Skin epidermis (tissue), 12 donors: Measurements from ENCODE around the gene XIRP2.

Experiments
- H3K27ac ChIP-seq, 21 experiments: fragments of 200-600 bp; sonication (generic) in 11 of 21; one replicate each; pipeline ENCODE4 v1.5.0; 2020; ENCODE audit warnings: mild to moderate bottlenecking in 3 of 21, inconsistent platforms in 2 of 21, moderate library complexity in 2 of 21
- H3K4me3 ChIP-seq, 7 experiments: fragments of 200-600 bp; sonication (generic) in 2 of 7; one replicate each; pipeline ENCODE4 v1.5.0; 2020; ENCODE audit warnings: inconsistent platforms in 2 of 7, mild to moderate bottlenecking in 2 of 7, moderate library complexity in 1 of 7

The XIRP2 gene

GRCh38 chr2:167126165-167126564, 237.9 kb downstream of the XIRP2 start:
- Histone ChIP-seq H3K27ac (no peak overlapping the region), H3K4me3 (no peak overlapping the region)

- H3K4me3 ChIP-seq, result no peak overlapping the region
These were observed 238.9 kb downstream of the XIRP2 start for GRCh38 chr2:167127135-167127534.

GRCh38 chr2:167128130-167128529, 239.8 kb downstream of the XIRP2 start:
- Histone ChIP-seq H3K27ac (no peak overlapping the region), H3K4me3 (no peak overlapping the region)

More at GRCh38 chr2:167127135-167127534, 238.9 kb downstream of the XIRP2 start:
- H3K27ac ChIP-seq, result no peak overlapping the region

GRCh38 chr2:167132066-167132465, 243.8 kb downstream of the XIRP2 start:
- H3K4me3 ChIP-seq, result no peak overlapping the region

GRCh38 chr2:167132906-167133555, 244.8 kb downstream of the XIRP2 start:
- Histone ChIP-seq H3K4me3 (no peak overlapping the region), H3K27ac (no peak overlapping the region)

More at GRCh38 chr2:167132066-167132465, 243.8 kb downstream of the XIRP2 start:
- no peak overlapping the region for H3K27ac ChIP-seq

- Histone ChIP-seq H3K27ac (no peak overlapping the region), H3K4me3 (no peak overlapping the region)
These were observed 245.3 kb downstream of the XIRP2 start for GRCh38 chr2:167133614-167134013.

GRCh38 chr2:167134381-167135072, 246.2 kb downstream of the XIRP2 start:
- Histone ChIP-seq H3K27ac (no peak overlapping the region), H3K4me3 (no peak overlapping the region)

- H3K27ac ChIP-seq, result no peak overlapping the region
- H3K4me3 ChIP-seq, result no peak overlapping the region
These were observed 247.4 kb downstream of the XIRP2 start for GRCh38 chr2:167135706-167136105.

GRCh38 chr2:167136879-167137596, 248.8 kb downstream of the XIRP2 start:
- Histone ChIP-seq H3K27ac (no peak overlapping the region), H3K4me3 (no peak overlapping the region)

- no peak overlapping the region for H3K27ac ChIP-seq
These were observed 252.1 kb downstream of the XIRP2 start for GRCh38 chr2:167140330-167140729.

GRCh38 chr2:167140767-167141166, 252.5 kb downstream of the XIRP2 start:
- H3K27ac ChIP-seq, result no peak overlapping the region
- H3K4me3 ChIP-seq, result no peak overlapping the region

More at GRCh38 chr2:167140330-167140729, 252.1 kb downstream of the XIRP2 start:
- no peak overlapping the region for H3K4me3 ChIP-seq

GRCh38 chr2:167142554-167142953, 254.3 kb downstream of the XIRP2 start:
- no peak overlapping the region for H3K27ac ChIP-seq

GRCh38 chr2:167144179-167144898, 256.1 kb downstream of the XIRP2 start:
- Histone ChIP-seq H3K4me3 (no peak overlapping the region), H3K27ac (no peak overlapping the region)

More at GRCh38 chr2:167142554-167142953, 254.3 kb downstream of the XIRP2 start:
- H3K4me3 ChIP-seq, result no peak overlapping the region

- no peak overlapping the region for H3K4me3 ChIP-seq
- no peak overlapping the region for H3K27ac ChIP-seq
These were observed 259.1 kb downstream of the XIRP2 start for GRCh38 chr2:167147271-167147941.

- no peak overlapping the region for H3K4me3 ChIP-seq
- H3K27ac ChIP-seq, result no peak overlapping the region
These were observed 263.6 kb downstream of the XIRP2 start for GRCh38 chr2:167151894-167152293.

- Histone ChIP-seq H3K4me3 (no peak overlapping the region), H3K27ac (no peak overlapping the region)
These were observed 269.2 kb downstream of the XIRP2 start for GRCh38 chr2:167157523-167157922.

GRCh38 chr2:167177196-167177595, 288.9 kb downstream of the XIRP2 start:
- Histone ChIP-seq H3K27ac (no peak overlapping the region), H3K4me3 (no peak overlapping the region)

- H3K27ac ChIP-seq, result no peak overlapping the region
- no peak overlapping the region for H3K4me3 ChIP-seq
These were observed 292.9 kb downstream of the XIRP2 start for GRCh38 chr2:167181134-167181533.

GRCh38 chr2:167181688-167182087, 293.4 kb downstream of the XIRP2 start:
- Histone ChIP-seq H3K27ac (no peak overlapping the region), H3K4me3 (no peak overlapping the region)

GRCh38 chr2:167182403-167182802, 294.1 kb downstream of the XIRP2 start:
- H3K27ac ChIP-seq, result no peak overlapping the region
- no peak overlapping the region for H3K4me3 ChIP-seq
